Activated naive CD4-positive, alpha-beta T cell treated with anti-CD3 and anti-CD28 coated beads, Interleukin-2, amount 50 U/mL, for 72 hours (primary cell): ENCODE results near the gene CDKN1C. TPM values are rescaled to one million over a fixed set of nuclear protein-coding genes. Genes with fewer than 3 reads are reported as not detected.
"Not testable (repeated sequence)": the region's sequence is repeated elsewhere in the genome, so short reads cannot be mapped to it uniquely, and the experiment has no call there.

Experiments used
- ATAC-seq, 2 donors: fragments of 150-1000 bp; cut with Tn5 transposase; 2 replicates each; pipeline ENCODE4 v1.10.0; 2021; ENCODE audit warnings: mild to moderate bottlenecking in 2 of 2, moderate library complexity in 2 of 2
- DNase-seq, 2 donors: peaks; one replicate each; pipeline ENCODE4 v3.0.0; 2021 to 2022; ENCODE audit warnings: low spot score in 2 of 2
- H3K27ac Mint-ChIP-seq, 2 donors: one replicate each; pipeline ENCODE4 v1.8.0; 2022; ENCODE audit warnings: mild to moderate bottlenecking in 2 of 2, mixed read lengths in 2 of 2
- H3K36me3 Mint-ChIP-seq, 2 donors: one replicate each; pipeline ENCODE4 v1.8.0; 2022; ENCODE audit warnings: mixed read lengths in 2 of 2
- H3K9me3 Mint-ChIP-seq, 2 donors: one replicate each; pipeline ENCODE4 v1.8.0; 2022; ENCODE audit warnings: mixed read lengths in 2 of 2
- total RNA-seq, 2 donors: library from RNA; stranded (reverse); gene quantifications; one replicate each; pipeline ENCODE4 v1.2.3, GENCODE V29; 2022

CDKN1C gene
- total RNA-seq, 2 donors from 2014 or later: 1.5 to 1.8 TPM

DNA sequence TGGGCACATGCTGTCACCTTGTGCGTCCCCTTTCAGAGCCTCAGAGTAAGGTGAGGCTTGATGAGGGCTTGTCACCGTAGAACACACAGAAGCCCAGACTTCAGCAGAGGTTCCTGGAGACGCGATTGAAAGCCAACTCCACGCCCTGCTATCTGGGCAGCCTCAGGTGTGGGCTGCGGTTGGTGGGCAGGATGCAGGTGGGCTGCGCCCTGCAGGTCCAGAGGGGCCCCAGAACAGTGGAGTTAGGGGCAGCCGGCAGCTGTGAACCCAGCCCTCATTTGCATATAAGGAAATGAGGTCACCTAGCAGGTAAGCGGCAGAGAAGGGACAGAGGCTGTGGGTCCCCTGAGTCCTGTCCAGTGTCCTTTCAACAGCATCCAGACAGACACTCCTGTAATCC lies 28.2 kb upstream of the CDKN1C start:
- H3K9me3 Mint-ChIP-seq: no peaks in the 10 kb centered on the region
- ATAC-seq: no peak
- H3K27ac Mint-ChIP-seq: no peak overlapping the region
- DNase-seq: no peak
- no peaks in the 10 kb centered on the region for H3K36me3 Mint-ChIP-seq

DNA sequence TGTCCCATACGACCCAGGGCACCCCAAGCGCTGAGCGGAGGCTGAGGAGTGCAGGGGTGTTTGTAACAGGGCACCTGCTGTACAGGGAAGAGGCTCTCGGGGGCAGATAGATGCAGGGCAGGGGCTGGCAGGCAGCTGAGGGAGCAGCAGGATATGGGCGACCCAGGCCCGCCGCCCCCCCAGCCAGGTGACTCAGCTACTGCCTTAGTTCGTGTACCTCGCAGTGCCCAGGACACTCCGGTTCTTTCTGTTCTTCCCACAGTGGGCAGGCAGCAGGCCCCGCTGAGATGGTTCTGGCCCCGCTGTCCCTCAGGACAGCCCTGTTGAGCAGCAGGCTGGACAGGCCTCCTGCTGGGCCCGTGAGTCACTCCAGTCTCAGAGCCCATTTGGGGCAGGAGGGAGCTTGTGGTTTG lies 27.4 kb upstream of the CDKN1C start:
- no peak overlapping the region for H3K27ac Mint-ChIP-seq
- no peak for DNase-seq
- ATAC-seq: no peak
- H3K36me3 Mint-ChIP-seq: no peaks in the 10 kb centered on the region
- H3K9me3 Mint-ChIP-seq: no peaks in the 10 kb centered on the region

DNA sequence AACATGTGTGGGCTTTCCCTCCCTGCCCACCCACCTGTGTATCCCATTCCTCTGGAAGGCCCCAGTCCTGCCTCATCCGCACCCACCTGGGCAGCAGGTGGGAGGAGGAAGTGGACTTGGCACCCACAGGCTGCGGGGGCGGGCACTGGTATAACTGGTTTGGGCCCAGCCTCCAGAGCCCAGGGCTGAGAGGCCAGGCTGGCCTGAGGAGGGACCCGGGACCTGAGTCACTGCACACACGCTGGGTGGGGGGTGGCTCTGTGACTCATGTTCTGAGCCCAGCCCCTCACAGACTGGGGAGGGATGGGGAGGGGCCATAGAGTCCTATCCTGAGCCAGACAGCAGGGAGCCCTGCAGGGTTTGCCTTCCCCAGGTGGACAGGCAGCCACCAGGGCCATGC lies 26.9 kb upstream of the CDKN1C start:
- DNase-seq: no peak

DNA sequence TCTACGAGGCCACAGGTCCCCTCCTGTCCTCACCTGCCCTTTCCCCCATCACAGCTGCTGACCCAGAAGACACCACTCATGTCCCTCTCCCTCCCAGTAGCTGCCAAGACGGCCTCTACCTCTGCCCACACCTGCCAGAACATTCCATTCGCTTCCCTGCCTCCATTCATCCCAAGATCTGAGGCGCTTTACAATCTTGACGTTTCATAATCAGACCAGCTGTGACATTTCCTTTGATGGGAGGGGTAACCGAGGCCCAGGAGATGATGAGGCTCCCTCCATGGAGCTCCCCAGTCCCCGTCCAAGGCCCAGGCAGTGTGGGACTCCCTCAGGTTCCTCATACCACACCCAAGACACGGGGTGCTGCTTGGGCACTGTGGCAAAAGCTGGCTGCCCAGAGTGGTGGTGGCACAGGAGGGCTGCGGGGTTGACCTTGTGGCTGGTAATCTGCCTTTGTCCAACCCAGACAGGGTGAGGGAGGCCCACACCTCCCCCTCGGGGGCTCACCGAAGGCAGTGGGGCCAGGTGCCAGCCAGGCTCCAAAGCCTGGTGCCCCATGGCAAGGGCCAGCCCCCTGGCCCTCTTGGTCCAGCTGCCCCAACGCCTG lies 26.3 kb upstream of the CDKN1C start:
- no peak for ATAC-seq

More for the DNA sequence above, 26.9 kb upstream of the CDKN1C start:
- ATAC-seq: peak in 1 of 2 donors; percentile 28
- H3K9me3 Mint-ChIP-seq: no peaks in the 10 kb centered on the region
- no peak overlapping the region for H3K27ac Mint-ChIP-seq
- H3K36me3 Mint-ChIP-seq: no peaks in the 10 kb centered on the region

DNA sequence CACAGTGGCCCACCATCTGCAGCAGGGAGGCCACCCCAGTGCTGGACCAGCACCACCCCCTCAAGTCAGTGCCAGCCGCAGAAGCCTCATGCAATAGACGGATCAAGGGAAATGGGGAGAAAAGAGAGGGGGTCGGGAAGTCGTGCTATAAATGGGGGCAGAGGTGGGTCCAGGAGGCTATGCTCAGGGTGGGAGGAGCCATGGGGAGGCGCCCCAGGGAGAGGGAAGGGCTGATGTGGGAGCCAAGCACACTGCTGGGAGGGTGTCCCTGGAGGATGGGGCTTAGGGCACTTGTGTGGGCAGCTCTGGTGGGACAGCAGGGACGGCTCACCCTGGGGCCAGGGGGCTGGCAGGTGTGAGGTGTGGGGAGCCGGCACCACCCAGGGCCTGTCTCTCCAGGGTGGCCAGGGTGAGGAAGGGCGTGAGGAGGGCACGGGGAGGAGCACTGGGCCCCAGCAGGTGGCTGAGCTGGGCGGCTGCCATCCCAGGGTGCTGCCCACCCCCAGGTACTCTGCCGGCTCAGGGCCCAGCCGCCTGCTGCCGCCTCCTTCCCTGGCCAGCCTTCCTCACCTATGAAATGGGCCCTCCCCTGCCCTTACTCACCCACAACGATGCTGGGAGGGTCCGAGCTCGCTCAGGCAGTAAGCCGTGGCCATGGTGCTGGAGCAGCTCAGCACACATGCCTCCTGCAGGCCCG lies 25.7 kb upstream of the CDKN1C start:
- DNase-seq: no peak
- ATAC-seq: no peak
- Mint-ChIP-seq H3K9me3 (no peaks in the 10 kb centered on the region), H3K36me3 (no peaks in the 10 kb centered on the region), H3K27ac (no peak overlapping the region)

More for the DNA sequence above, 26.3 kb upstream of the CDKN1C start:
- Mint-ChIP-seq H3K36me3 (no peaks in the 10 kb centered on the region), H3K9me3 (no peaks in the 10 kb centered on the region), H3K27ac (no peak overlapping the region)
- DNase-seq: no peak

DNA sequence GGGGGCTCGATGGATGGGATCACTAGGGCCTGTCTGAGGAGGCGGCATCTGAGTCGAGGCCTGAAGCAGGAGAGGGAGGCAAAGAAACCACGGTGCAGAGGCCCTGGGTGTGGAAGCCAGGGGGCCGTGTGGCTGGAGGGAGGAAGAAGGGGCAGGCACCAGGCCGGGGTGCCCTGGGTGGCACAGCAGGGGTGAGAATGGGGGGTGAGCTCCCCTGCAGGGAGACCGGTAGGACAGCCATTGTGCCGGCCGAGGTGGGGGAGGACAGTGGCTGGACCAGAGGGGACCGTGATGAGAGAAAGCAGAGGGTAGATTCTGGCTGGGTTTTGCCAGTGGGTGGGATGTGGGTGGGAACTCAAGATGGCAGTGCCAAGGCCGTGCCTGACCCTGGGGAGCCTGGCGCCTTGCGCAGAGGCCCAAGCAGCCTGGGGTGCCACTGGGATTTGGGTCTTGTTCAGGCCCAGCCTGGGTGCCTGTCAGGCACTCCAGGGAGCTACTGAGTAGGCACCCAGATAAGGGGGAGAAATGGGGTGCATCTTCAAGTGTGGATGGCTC lies 24.9 kb upstream of the CDKN1C start:
- no peak for DNase-seq
- ATAC-seq: no peak
- peak overlapping the region in 1 of 2 donors; percentile 45 for H3K27ac Mint-ChIP-seq
- H3K36me3 Mint-ChIP-seq: peaks cover 0 to 5% of the 10 kb centered on the region in 2 donors
- H3K9me3 Mint-ChIP-seq: no peaks in the 10 kb centered on the region

DNA sequence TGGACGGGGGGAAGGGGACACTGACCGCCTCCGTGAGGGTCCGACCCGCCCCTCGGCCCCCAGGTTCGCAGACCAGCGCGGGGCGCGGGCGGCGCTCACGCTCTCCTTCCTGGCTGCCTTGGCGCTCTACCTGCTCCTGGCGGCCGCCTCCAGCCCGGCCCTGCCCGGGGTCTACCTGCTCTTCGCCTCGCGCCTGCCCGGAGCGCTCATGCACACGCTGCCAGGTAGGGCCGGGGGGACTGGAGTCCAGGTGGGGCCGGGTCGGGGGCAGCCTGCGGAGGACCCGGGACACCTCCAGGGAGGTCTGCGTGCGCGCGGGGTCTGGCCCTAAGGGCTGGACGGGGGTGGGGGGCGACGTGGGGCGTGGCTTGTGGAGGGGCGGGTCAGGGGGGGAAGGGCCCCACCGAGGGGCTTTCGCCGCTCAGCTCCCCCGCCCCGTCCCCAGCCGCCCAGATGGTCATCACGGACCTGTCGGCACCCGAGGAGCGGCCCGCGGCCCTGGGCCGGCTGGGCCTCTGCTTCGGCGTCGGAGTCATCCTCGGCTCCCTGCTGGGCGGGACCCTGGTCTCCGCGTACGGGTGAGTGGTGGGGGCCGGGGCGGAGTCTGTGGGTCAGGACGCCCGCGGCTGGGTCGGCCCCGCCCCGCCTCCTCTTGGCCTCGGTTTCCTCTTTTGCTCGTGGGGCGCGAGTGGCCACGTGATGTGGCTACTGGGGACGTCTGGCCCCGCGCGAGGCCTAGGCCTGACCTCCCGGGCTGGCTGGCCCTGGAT lies 23.7 kb upstream of the CDKN1C start:
- no peak for DNase-seq
- Mint-ChIP-seq H3K27ac (no peak overlapping the region), H3K36me3 (peaks cover 0 to 14% of the 10 kb centered on the region in 2 donors), H3K9me3 (no peaks in the 10 kb centered on the region)
- no peak for ATAC-seq

DNA sequence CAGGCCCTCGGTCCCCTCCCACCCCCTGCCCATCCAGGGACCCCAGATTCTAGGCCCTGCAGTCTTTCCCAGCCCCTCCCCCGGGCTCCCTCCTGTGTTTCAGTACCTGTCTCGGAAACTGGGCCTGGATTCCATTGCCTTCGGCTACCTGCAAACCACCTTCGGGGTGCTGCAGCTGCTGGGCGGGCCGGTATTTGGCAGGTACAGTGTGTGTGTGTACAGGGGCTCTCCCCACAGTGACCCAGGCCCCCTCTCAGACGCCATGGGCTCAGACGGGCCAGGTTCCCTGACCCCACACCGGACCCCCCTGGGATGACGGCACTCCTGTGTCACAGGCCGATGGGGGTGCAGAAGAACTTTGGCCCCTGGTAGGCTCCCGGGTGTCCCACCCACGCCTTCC lies 22.6 kb upstream of the CDKN1C start:
- DNase-seq: no peak
- H3K27ac Mint-ChIP-seq: no peak overlapping the region

DNA sequence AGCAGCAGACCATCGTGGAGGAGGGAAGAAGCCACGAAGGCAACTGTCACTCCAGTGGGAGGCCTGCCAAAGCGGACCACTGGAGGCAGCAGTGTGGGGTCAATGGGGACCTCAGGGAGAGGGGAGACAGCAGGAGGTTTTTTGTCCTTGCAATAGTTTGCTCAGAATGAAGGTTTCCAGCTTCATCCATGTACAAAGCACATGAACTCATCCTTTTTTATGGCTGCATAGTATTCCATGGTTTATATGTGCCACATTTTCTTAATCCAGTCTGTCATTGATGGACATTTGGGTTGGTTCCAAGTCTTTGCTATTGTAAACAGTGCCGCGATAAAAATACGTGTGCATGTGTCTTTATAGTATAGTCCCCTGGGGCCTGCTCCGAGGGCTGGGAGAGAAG lies 19.7 kb upstream of the CDKN1C start:
- not testable (repeated sequence) for H3K27ac Mint-ChIP-seq, DNase-seq, ATAC-seq, H3K9me3 Mint-ChIP-seq
- H3K36me3 Mint-ChIP-seq: peaks cover 0 to 14% of the 10 kb centered on the region in 2 donors

More for the DNA sequence above, 22.6 kb upstream of the CDKN1C start:
- no peak for ATAC-seq
- Mint-ChIP-seq H3K36me3 (peaks cover 0 to 14% of the 10 kb centered on the region in 2 donors), H3K9me3 (no peaks in the 10 kb centered on the region)

DNA sequence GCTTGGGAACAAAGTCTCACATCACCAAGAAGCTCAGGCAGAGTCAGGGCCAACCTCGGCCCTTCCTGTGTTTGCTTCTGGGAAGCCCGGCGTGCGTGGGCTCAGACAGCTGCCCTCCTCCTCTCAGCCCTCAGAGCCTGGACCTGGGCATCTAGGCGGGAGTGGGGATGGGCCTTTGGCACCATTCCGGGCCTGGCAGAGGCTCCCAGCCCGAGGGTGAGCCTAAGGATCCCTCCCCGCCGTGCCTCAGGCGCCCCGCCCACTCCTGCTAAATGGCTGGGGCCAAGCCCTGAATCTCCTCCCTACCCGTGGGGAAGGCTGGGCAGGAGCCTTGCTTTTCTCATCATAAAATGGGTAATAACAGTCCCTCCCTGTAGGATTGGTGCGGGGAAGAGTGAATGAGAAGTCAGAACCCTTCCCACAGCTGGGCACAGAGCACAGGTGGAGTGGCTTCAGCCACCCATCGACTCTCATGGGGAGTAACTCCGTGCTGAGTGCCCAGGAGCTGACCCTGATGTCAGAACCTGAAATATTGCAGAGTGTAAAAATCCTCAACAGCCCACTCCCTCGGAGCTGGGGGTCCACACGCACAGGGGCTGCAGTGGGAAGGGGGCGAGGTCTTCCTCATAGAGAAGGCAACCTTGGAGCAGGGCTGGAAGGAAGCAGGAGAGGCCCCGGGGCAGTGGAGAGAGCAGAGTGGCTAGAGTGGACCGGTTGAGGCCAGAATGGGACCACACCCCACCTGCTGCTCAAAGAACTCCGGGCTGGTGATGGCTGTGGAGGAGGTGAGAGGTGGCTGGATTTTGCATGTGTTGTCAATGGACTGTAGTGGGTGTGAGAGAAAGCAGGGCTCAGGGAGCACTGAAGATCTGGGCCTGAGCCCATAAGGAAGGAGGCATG lies 18.8 kb upstream of the CDKN1C start:
- no peak for ATAC-seq
- no peak for DNase-seq

DNA sequence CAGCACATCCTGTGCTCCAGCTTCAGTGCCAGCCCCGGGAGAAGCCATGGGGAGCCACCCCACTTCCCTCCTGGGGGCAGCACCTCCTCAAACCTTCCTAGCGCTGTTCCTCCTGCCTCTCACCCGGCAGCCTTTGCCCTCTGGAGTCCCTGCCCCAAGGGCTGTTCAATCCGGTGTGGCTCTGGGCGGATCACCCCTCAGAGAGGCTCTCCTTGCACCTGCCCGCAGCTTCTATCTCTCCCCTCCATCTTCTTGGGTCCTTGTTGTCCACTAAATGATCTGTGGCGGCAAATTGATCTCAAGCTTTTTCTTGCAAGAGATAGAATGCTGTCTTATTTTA lies 18.1 kb upstream of the CDKN1C start:
- peaks cover 0 to 14% of the 10 kb centered on the region in 2 donors for H3K36me3 Mint-ChIP-seq
- peaks cover 0 to 5% of the 10 kb centered on the region in 2 donors for H3K9me3 Mint-ChIP-seq
- no peak overlapping the region for H3K27ac Mint-ChIP-seq
- ATAC-seq: no peak
- no peak for DNase-seq

More for the DNA sequence above, 18.8 kb upstream of the CDKN1C start:
- Mint-ChIP-seq H3K36me3 (peaks cover 0 to 14% of the 10 kb centered on the region in 2 donors), H3K27ac (no peak overlapping the region), H3K9me3 (peaks cover 0 to 1% of the 10 kb centered on the region in 2 donors)

DNA sequence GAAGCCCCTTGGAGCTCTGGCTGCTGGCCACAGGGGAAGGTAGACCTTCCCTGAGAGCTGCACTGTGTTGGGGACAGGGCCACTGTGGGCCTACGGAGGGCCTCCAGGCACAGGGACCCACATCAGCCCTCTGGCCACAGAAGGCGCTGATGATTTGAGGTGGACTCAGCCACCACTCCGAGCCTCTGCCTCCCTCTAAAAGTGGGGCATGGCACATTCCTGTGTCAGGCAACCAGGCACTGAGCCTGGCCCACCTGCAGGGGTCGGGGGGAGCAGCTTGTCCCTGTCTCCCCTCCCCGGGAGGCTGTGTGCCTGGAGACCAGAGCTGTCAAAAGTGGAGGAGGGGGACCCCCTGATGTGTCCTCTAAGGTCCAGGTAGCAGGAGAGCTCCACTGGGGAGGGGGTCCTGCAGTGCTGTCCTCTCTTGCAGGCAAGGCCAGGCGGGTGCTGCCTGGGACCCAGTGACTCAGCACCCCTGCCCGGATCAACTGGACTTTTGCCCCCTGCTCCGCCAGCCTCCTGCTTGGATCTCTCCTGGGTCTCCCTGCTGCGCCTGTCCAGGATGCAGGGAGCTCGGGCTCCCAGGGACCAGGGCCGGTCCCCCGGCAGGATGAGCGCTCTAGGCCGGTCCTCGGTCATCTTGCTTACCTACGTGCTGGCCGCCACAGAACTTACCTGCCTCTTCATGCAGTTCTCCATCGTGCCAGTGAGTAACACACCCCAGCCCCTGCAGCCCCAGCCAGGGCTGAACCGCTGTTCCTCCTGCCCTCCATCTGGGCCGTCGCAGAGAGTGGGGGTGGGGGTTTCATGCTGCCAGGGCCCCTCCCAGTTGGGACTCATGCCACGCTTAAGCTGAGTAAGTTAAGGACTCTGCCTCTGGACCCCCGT lies 17.5 kb upstream of the CDKN1C start:
- no peak for DNase-seq
- Mint-ChIP-seq H3K27ac (no peak overlapping the region), H3K9me3 (peaks cover 0 to 5% of the 10 kb centered on the region in 2 donors), H3K36me3 (peaks cover 0 to 14% of the 10 kb centered on the region in 2 donors)
- ATAC-seq: no peak

DNA sequence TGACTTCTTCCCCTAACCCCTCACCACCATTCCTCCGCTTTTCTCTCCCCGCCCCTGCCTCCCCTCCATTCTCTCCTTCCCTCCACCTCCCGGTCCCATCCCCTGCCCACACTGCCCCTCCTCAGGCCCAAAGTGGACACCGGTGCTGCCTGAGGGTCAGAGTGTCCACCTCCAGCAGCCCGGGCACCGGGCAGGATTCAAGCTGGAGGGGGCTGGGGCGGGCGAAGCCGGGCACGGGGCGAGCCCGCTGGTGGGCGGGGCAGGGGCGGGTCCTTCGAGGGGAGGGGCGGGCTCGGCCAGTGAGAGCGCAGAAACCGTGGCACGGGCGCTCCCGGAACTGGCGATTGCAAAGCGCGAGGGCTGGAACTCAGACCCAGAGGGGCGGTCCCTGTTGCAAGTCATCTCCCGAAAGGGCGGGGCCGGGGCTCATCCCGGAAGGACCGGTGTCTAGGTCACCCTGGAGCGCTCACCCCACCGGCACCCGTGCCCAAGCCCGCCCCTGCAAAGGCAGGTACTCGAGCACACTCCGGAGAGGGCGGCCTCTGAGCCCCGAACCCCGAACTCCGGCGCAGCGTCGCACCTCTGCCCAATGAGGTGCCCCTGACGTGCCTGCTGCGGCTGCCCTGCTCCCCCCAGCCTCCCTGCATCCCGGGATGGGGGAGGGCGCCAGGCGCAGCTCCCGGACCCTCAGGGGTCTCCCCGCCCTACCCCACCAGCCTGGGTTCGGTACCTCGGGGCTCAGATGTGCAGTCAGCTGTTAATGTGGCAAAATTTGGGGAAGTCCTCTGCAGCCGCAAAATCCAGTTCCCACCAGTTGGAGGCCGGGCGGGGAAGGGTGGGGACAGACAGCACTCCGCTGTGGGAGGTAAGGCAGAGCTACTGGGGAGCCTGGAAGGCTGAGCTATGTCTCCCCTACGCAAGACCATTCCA lies 16.5 kb upstream of the CDKN1C start:
- peak overlapping the region in 1 of 2 donors; percentile 48 for H3K27ac Mint-ChIP-seq
- peaks cover 0 to 14% of the 10 kb centered on the region in 2 donors for H3K36me3 Mint-ChIP-seq
- ATAC-seq (peak; percentile 97), DNase-seq (peak; percentile 94 to 97)
- peaks cover 0 to 5% of the 10 kb centered on the region in 2 donors for H3K9me3 Mint-ChIP-seq

DNA sequence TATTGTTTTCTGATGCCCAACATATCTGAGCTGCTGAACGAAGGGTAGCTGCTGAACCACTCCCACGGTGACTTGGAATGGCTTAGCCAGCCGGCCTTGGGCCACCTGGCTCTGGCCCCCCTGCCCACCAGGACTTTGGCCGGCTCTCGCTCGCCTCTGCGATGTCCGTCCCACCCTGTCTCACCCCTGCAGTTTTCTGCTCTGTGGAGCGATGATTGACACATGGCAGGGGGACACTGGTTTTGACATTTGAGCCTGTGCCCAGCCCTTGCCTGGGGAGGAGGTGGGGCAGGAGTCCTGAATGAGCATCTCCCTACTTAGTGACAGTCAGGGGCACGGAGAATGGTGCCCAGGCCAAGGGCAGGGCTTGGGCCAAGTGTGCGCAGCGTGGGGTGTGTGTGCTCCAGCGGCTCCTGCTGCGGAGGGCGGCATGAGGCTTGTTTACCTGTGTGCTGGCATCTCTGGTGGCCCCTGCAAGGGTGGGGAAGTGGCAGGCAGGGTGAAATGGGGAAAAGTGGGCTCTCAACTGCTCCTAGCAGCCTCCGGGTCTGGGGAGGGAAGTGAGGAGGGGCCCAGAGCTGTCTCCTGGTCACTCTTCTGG lies 15.7 kb upstream of the CDKN1C start:
- DNase-seq (no peak), ATAC-seq (no peak)
- Mint-ChIP-seq H3K36me3 (peaks cover 0 to 14% of the 10 kb centered on the region in 2 donors), H3K9me3 (peaks cover 0 to 5% of the 10 kb centered on the region in 2 donors), H3K27ac (peak overlapping the region in 1 of 2 donors; percentile 48)
